HS-5 (cell line): ENCODE data around the gene NEK3.
A peak's percentile ranks its signal among the peaks of the same experiment; 100 is the strongest.
"Not testable (repeated sequence)": the region's sequence is repeated elsewhere in the genome, so short reads cannot be mapped to it uniquely, and the experiment has no call there.

Experiments
- DNase-seq: peaks from one replicate; pipeline ENCODE4 v3.0.0-alpha.2; 2012; ENCODE audit warnings: low read depth

The NEK3 gene

DNA sequence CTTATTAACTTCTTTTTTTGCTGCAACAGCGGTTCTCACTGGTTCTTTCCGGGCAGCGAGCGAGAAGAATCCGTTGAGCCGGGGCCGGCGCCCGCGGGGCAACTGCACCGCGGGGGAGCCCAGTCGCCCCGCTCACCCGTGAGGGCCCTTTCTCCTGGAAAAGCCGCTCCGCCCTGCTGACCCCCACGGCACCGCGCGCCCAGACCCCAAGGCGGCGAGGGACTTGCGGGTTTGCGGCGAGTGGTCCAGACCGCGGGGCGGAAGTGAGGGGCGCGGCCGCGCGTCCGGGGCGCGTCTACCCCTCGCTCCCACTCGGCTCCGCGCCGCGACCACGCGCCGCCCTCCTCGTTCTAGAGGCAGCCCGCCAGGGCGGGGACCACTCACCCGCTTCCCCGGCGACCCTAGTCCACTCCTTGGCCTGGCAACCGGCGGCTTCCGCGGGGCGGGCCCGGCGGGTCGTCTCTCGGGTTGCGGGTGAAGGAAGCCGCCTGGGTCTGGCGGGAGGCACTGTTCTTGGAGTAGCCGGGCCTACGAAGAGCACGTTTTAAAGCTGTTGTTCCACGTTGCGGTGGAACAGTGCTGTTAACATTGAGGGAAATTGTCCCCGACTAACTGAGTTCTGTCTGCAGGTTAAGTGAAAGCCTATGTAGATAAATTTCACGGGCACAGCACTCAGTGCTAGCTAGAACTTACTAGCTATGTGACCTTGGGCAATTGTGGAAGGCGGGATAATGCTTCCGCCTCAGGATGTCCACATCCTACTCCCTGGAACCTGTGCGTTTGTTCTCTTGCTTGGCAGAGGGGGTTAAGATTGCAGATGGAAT is at the start of gene NEK3:
NEK3 (minus strand) TSS at position 439 of the 824 bp plus-strand sequence. CDS start 3,406 bp downstream, outside the sequence.
- DNase-seq = no peak

DNA sequence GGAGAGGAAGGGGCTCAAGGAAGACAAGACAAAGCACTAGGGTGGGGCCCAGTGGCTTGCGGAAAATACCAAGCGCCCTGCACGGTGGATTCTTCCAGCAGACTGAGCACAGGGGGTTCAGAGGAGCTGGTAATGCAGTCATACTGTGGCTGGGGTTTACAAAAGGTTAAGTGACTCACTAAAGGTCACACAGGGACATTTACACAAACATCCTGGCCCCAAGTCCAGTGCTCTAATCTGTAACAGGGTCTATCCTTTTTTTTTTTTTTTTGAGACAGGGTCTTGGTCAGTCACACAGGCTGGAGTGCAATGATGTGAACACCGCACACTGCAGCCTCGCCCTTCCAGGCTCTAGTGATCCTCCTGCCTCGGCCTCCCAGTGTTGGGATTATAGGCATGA is 49.0 kb upstream of the NEK3 start:
- not testable (repeated sequence) for DNase-seq

- not testable (repeated sequence) for DNase-seq
These were observed 48.5 kb upstream of the NEK3 start for GRCh38 chr13:52207896-52208295.

DNA sequence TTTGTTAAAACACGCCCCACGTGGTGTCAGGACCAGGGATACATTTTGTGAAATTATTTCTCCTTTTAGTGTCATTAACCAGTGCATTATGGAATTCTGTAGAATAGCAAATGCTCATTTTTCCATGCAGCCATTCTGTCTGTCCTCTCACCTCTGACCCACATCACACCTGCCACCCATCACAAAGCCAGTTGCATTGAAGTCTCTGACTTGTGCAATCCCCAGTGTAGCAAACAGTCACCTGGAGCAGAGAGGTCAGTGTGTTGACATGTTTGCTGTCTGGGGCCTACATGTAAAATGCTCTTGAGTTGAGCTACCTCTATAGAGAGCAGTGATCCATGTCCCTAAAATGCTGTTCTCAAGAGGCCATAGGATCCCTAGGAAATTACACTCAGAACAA is 47.9 kb upstream of the NEK3 start:
- not testable (repeated sequence) for DNase-seq

DNA sequence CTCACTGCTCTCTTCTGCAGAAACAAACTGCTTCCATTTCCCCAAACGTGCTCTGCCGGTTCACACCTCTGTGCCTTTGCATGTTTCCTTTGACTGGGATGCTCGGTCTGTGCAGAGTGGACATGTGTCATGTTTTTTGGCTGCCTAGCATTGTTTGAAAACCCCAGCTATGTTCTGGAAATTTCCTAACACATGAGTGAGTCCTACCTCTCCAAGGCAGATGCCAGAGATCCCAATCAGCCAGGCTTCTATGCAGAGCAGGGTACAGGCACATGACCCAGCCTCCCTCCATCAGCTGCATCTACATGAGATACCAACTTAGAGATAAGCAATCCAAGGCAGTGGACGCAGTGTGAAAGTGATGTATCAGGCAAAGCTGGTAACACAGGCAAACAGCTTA is 45.1 kb upstream of the NEK3 start:
- DNase-seq = not testable (repeated sequence)

DNA sequence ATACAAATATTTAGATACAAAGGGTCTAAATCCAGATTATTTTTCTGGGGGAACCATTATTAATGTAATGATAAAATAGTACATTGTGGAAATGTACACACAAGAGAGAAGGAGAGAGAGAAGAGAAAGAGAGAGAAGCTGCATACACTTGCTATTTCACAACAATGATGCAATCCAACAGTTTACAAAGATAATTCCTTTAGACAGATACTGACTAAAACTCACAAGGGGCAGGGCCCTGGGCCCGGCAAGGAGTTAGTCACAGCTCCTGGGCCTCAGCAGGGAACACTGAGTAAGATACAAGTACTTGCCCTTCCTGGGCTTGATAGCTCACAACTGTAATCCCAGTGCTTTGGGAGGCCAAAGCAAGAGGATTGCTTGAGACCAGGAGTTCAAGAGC is 44.5 kb upstream of the NEK3 start:
- DNase-seq = peak; percentile 24

DNA sequence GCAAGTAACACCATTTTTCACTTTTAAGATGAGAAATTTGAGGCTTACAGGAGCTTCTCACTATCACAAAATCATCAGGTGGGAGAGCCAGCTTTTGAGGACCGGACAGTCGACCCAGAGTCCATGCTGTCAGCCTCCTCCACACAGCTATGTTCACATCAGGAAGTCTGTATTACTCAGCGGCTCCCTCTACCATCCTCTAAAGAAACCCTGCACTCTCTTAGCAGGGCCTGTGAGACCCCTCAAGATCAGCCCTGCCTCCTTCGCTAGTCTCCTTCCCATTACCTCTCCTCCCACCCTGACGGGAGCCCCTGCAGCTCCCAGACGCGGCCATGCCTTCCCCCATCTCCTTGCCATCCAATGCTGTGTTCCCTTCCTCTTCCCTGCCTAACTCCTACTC is 43.1 kb upstream of the NEK3 start:
- not testable (repeated sequence) for DNase-seq

GRCh38 chr13:52201439-52202193 is 42.2 kb upstream of the NEK3 start:
- DNase-seq = not testable (repeated sequence)

DNA sequence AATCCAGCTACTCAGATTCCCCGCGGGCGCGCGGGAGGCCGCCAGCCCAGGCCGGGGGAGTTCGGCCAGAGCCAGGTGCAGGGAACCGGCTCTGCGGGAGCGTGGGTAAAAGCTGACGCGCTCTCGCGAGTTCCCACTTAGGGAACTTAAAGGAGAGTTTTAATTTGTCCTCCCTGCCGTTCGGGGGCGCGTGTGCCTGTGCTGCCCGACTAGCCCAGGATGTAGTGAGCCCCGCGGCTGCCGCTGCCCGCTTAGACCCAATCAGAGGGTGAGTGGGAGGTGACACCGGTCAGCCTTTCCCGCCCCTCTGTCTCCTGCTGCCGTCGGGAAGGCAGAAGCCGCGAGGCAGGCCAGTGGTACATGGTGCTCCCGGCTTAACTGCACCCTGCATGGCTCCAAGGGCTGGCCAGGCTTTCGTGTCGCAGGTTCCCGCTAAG is 36.0 kb upstream of the NEK3 start:
- no peak for DNase-seq

DNA sequence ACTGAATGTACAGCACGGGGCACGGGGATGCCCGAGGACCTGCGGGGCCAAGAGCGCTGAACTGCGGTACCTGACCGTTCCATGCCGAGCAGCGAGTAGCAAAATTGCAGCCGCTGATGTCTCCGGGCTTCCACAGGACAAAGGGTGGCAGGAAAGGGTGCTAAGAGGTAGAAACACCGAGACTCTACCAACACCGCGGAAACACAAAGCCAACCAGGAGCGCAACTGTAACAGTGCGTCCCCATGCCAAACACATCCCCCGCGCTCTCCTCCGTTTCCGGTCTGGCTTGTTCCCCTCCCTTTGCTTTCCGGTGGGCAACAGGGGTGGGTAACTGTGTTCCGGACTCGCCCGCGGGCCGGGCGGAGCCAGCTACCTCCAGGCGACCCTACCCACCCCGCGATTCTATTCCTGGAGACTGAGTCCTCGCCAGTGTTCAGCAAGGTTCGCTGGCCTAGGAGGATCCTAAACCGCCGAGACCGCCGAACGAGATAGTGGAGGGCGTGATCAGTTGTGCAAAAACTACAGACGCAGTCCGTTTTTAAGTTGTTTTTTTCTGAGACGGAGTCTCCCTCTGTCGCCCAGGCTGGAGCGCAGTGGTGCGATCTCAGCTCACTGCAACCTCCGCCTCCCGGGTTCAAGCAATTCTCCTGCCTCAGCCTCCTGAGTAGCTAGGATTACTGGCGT is 34.9 kb upstream of the NEK3 start:
- DNase-seq = peak; percentile 28

- not testable (repeated sequence) for DNase-seq
These were observed 34.3 kb upstream of the NEK3 start for GRCh38 chr13:52193587-52194183.

GRCh38 chr13:52187424-52188187 is 28.2 kb upstream of the NEK3 start:
- DNase-seq = not testable (repeated sequence)

DNA sequence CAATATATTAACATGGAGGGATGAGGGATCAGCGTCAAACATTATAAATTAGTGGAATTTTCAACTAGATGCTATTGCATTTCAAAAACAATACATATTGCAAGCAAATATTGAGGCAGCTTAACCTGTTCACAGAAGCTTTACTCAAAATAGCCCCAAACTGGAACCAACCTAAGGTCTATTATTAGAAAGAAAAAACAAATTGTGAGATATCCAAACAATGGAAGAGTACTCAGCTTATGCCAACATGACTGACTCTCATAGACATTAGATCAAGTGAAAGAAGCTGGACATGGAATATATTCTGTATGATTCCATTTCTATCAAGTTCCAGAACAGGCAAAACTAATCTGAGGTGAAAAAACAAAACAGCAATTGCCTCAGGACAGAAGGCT is 27.6 kb upstream of the NEK3 start:
- no peak for DNase-seq

DNA sequence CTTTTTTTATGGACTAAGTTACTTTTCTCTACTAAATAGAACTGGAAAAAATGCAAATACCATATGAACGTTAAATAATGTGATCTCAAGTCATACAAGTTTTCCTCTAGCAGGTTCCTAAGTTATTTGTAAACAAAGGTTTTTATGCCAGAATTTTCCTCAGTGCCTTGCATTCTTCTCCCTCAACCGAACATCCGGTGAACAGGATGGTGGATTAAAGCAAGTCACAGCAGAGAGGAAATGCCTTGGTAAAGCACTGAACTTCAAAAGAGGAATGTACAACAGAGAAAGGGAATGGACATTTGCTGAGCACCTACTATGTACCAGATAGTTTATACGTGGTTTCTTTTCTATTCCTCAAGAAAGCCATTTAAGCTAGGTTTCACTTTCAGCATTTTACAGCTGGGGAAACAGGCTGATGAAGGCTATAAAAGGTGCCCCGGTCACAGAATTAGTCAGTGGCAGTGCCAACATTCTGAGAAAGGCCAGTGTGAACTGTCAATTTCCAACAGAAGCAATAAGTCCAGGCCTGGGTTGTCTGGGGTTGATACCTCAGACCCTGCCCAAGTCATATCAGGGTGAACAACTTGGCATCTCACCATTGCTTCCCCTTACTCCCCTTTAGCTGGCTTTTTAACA is 22.0 kb upstream of the NEK3 start:
- not testable (repeated sequence) for DNase-seq

GRCh38 chr13:52179925-52180324 is 20.5 kb upstream of the NEK3 start:
- DNase-seq = no peak

- DNase-seq = no peak
These were observed 17.9 kb upstream of the NEK3 start for GRCh38 chr13:52177276-52177675.

- not testable (repeated sequence) for DNase-seq
These were observed 14.6 kb upstream of the NEK3 start for GRCh38 chr13:52173970-52174369.

DNA sequence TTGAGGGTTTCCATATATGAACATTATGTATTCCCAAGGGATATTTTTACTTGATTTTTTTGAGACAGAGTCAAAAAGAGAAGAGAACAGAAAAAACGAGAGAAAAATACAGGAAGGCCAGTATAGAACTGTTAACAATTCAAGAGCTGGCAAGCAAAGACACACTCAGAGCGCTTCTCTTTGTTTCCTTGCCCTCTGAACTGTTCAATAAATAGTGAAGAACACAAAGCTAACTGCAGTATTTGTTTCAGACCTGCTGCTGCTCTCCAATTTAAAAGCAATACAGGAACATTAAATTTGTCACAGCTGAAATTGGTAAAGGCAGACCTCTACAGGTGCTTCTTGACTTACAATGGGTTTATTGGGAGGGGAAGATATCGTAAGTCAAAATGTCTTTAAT is 14.0 kb upstream of the NEK3 start:
- DNase-seq = no peak

DNA sequence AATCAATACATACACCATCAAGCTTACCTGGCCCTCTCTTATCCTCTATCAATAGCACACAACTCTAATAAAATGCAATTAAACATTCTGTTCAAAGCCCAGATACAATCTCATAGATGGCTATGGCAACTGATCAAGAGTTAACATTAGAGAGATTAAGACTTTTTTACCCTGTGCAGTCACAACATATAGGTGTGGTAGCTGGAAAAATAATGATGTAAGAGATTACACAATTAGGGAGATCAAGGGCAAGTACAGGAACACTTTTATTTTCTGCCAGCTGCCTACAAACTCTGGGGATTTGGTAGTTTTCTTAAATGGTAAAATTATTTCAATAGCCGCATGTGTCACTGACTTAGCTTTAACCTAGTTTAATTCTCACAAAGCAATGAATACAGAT is 12.3 kb upstream of the NEK3 start:
- DNase-seq = not testable (repeated sequence)

- DNase-seq = not testable (repeated sequence)
These were observed 11.5 kb upstream of the NEK3 start for GRCh38 chr13:52170828-52171391.
